ENCODE data around the gene PAQR4. TPM values are rescaled to one million over a fixed set of nuclear protein-coding genes. Genes with fewer than 3 reads are reported as not detected.

PAQR4 gene
- total and polyA plus RNA-seq, 2 of the 13 experiments (the other 11 are each of a cell fraction or from before 2014, with no cell fraction given), result 15.9 to 24.8 TPM

GRCh38 chr16:2980227-2981176 is 11.4 kb downstream of the PAQR4 start, which contains the start of gene PKMYT1 (continued):
- TF ChIP-seq SIN3A (IDR thresholded peaks at IDR 0.05; ENCODE audit: borderline replicate concordance, low read depth, low read length) (peak; percentile 83; the same call in 1 of the 2 replicates), GATA4 (IDR thresholded peaks at IDR 0.05; ENCODE audit: borderline replicate concordance, low read depth) (0 out of 2 replicates have a peak, but pooled peaks have one; percentile 34), SOX5 (CRISPR knock-in tag; IDR thresholded peaks at IDR 0.05; ENCODE audit: borderline replicate concordance) (peak; percentile 19; the same call in 1 of the 2 replicates), ZNF572 (CRISPR knock-in tag; IDR thresholded peaks at IDR 0.05) (0 out of 2 replicates have a peak, but pooled peaks have one; percentile 1), SNRNP70 (IDR thresholded peaks at IDR 0.05; ENCODE audit: low read depth, low read length) (no peak), IRF1 (CRISPR knock-in tag; IDR thresholded peaks at IDR 0.05; ENCODE audit: low read depth) (no peak), ZNF577 (CRISPR knock-in tag; IDR thresholded peaks at IDR 0.05; ENCODE audit: borderline replicate concordance, low read depth) (no peak), YY1 (IDR thresholded peaks at IDR 0.05; ENCODE audit: insufficient read depth, insufficient replicate concordance, low read depth, low read length) (no peak), ZNF292 (CRISPR knock-in tag; IDR thresholded peaks at IDR 0.05; ENCODE audit: borderline replicate concordance, low read depth) (no peak), THAP11 (CRISPR knock-in tag; IDR thresholded peaks at IDR 0.05) (peak; percentile 47), ZNF142 (CRISPR knock-in tag; IDR thresholded peaks at IDR 0.05) (0 out of 2 replicates have a peak, but pooled peaks have one; percentile 53), ZBTB49 (CRISPR knock-in tag; IDR thresholded peaks at IDR 0.05; ENCODE audit: borderline replicate concordance) (no peak), ZNF703 (CRISPR knock-in tag; IDR thresholded peaks at IDR 0.05; ENCODE audit: borderline replicate concordance) (no peak; the same call in 1 of the 2 replicates), TBL1XR1 (IDR thresholded peaks at IDR 0.05; ENCODE audit: borderline replicate concordance, low read length, partially characterized antibody) (no peak), ZNF564 (CRISPR knock-in tag; IDR thresholded peaks at IDR 0.05) (0 out of 2 replicates have a peak, but pooled peaks have one; percentile 21), TSC22D2 (CRISPR knock-in tag; IDR thresholded peaks at IDR 0.05; ENCODE audit: borderline replicate concordance) (no peak), ARNT (IDR thresholded peaks at IDR 0.05) (no peak), RBAK (CRISPR knock-in tag; IDR thresholded peaks at IDR 0.05) (no peak), ZNF644 (CRISPR knock-in tag; IDR thresholded peaks at IDR 0.05; ENCODE audit: low read depth) (no peak), FOXK2 (IDR thresholded peaks at IDR 0.05) (no peak)
